GM18526 (cell line): ENCODE data around the gene LHFPL5.

ENCODE experiments used
- POLR2A ChIP-seq: IDR thresholded peaks from 3 replicates; pipeline ENCODE4 v1.6.1; 2011; ENCODE audit not compliant: insufficient read length; ENCODE audit errors: extremely low read depth

LHFPL5 gene

DNA sequence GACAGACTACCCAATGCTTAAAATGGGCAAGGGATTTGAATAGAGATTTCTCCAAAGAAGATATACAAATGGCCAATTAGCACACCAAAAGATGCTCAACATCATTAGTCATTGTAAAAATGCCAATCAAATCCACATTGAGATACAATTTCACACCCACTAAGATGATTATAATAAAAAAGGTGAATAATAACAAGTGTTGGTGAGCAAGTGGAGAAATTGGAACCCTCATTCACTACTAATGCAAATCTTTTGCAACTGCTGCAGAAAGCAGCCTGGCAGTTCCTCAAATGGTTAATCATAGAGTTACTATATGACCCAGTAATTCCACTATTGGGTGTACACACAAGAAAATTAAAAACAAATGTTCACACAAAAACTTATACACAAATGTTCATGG is 12.4 kb downstream of the LHFPL5 start:
- no peak for TF ChIP-seq POLR2A

DNA sequence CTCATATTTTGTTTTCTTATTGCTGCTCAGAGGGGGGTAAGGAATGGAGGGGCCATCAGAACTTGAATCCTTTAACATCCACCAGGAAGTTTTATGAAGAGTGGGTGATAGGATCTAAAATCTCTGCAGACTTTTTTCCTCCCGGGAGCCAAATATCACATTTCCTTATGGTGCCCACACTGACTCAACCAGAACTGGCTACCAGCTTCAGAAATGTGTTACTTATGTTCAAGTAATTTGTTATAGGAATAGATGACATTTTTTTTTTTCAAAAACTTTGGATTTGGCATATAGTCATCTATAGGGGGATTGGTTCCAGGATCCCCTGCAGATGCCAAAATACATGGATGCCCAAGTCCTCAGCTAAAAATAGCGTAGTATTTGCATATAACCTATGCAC is 18.4 kb downstream of the LHFPL5 start:
- TF ChIP-seq POLR2A, result no peak

DNA sequence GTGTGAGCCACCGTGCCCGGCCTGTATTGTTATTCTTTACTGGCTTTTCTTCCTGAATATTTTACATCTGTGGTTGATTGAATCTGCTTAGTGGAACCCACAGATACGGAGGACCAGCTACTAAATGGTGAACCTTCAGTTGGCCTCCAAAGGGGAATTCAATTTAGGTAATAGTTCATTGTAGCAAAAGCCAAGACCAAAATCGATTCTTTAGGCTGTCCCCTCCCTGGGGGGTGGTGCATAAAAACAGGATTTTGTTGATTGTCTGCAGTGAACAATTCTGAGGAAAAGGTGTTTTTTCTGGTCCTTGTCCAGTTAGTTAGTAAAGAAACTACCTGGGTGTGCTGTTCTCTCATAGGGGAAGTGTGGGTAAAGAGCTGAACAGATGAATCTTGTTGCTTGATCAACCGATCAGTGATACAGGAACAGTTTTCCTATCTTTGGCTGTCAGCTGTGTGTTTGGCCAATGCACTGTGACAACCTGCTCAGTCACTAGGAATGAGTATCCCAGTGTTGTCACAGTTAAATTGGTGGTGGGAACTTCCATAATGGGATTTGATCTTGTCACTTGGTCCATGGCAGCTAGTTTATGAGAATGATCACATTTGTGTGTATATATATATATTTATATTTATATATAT is 19.5 kb downstream of the LHFPL5 start:
- no peak for TF ChIP-seq POLR2A

DNA sequence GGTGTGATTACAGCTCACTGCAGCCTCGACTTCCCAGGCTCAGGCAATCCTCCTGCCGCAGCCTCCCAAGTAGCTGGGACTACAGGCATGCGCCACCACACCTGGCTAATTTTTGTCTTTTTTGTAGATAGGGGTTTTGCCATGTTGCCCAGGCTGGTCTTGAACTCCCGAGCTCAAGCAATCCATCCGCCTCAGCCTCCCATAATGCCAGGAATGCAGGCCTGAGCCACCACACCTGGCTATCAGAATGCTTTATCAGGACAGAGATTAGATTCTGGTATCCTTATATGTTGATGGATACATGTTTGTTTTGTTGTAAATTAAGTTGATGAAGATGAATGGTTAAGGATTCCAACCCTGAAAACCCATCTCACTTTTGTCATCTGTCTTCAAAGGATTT is 24.2 kb downstream of the LHFPL5 start:
- no peak for TF ChIP-seq POLR2A

DNA sequence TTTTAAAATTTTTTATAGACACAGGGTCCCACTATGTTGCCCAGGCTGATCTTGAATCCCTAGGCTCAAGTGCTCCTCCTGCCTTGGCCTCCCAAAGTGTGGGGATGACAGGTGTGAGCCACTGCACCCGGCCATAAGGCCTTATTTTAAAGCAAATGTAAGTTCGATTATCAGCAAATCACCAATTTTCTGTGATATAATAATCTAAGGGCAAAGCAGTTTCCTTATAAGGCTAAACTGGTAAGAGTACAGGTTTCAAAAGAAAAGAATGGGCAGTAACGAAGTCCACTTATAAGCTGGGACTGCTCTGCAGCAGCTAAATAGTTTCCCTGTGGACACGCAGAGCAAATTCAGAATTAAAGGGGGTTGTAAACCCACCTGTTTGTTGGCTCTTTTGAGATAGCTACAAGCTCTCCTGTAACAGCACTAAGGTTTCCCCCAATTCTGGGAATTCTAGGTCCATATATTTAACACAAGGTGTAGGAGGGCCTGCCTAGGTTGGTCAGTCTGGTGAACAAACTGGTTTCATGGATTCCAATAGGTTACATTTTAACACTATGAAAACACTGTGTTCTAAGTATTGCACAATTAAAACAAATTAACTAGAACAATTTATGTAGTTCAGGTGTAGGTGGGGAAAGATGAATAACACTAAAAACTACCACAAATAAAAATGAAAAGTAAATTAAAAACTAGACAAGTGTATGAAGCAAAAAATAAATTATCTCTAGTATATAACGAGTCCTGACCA is 26.3 kb downstream of the LHFPL5 start:
- TF ChIP-seq POLR2A, result no peak

DNA sequence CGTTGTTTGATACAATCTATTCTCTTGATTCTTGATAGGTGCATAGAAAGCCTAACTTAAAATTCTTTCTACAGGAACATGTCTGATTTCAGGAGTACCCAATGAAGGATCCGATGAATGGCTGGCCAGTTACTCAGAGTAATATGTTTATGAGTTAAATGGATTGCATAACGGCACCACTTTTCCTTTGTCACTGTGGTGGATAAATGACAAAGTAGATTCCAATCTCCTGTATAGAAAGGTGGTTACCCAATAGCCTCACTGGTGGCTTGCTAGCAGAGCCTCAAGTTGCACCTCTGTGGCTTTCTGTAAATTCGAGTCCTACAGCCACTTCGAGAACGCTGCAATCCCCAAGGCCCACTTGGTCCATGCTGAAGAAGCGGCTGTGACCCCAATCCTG is 28.4 kb downstream of the LHFPL5 start:
- TF ChIP-seq POLR2A, result no peak

DNA sequence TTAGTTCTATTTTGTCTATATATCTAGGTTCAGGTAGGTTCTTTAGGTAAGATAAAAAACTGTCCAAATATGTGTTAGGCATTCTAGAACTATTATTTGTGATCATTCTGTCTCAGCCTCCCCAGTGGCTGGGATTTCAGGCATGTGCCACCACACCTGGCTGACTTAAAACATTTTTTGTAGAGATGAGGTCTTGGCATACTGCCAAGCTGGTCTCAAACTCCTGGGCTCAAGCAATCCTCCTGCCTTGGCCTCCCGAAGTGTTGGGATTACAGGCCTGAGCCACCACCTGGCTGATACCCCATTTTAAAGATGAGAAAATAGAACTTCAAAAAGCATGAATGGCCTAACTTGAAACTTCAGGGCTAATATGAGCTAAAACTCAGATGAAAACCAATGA is 33.9 kb downstream of the LHFPL5 start:
- no peak for TF ChIP-seq POLR2A

DNA sequence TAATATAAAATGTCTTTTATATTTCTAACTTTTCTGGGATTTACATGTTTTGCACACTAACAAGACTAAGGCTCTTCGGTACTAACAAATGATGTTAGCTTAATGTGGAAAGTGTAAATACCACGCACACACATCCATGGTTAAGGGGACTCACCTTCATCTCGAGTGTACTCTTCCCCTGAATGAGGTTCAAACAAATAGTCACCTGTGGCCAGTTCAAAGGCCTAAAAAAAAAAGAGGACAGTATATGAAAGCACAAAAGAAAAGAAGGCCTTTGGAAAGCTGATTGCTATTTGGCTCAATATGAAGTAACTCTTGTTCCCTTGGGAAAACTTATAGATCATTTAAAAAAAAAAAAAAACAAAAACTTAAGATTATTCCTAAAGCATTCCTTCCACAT is 37.2 kb downstream of the LHFPL5 start:
- TF ChIP-seq POLR2A, result no peak

DNA sequence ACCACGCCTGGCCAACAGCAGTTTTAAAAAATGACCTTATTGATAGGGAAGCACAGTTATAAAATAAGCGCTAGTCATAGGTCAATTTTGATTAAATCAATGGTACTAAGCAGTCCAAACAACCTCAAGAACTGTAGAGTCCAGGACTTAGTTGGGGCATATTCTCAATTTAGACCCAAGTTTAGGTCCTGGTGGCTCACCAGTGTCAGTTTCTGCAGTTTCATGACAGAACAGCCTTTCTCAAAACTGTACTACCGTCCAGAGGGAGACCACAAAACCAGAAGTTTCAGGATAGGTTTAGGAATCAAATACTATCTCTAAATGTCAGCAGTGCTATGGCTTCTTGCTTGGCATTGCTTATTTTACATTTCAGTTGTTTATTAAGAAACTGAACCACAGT is 39.1 kb downstream of the LHFPL5 start:
- TF ChIP-seq POLR2A, result no peak

DNA sequence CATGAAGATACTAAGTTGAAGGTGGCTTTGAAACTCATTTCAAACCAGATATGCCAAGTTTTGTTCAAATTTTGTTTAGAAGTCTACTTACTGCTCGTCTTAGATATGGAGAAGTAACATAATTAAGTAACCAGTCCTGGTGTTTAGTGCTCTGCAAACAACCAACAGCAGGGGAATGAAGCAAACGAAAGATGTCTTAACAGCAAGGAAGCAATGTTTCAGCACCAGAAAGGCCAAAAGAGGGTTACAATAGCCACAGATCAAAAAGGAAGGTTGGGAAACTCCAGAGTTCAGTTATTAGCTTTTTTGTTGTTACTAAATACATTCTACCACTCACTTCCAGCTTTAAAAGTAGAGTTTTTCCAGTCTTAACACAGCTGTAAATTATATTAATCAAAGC is 45.1 kb downstream of the LHFPL5 start:
- TF ChIP-seq POLR2A, result no peak

DNA sequence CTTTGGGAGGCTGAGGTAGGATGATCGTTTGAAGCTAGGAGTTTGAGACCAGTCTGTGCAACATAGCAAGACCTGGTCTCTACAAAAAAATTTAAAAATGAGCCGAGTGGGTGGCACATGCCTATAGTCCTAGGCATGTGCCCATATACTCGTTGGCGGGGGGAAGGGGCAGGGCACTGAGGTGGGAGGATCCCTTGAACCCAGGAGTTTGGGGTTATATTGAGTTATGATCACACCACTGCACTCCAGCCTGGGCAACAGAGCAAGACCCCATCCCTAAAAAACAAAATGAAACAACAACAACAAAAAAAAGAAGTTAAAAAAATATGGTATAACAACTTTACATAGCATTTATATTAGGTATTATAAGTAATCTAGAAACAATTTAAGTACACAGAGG is 47.8 kb downstream of the LHFPL5 start:
- no peak for TF ChIP-seq POLR2A

DNA sequence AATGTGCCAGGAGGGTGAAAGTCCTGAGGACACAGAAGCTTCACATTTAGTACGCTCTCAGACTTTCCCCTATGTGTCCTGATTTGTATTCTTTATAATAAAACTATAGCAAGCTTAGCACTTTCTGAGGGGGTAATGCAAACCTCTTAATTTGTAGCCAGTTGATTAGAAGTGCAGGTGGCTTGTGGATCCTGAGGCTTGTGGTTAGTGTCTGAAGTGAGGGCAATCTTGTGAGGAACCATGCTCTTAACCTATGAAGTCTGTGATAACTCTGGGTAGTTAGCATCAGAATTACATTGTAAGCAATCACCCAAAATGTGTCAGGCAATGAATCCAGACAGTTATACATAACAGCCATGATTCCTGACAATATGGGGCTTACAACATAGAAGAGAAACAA is 51.1 kb downstream of the LHFPL5 start:
- no peak for TF ChIP-seq POLR2A

DNA sequence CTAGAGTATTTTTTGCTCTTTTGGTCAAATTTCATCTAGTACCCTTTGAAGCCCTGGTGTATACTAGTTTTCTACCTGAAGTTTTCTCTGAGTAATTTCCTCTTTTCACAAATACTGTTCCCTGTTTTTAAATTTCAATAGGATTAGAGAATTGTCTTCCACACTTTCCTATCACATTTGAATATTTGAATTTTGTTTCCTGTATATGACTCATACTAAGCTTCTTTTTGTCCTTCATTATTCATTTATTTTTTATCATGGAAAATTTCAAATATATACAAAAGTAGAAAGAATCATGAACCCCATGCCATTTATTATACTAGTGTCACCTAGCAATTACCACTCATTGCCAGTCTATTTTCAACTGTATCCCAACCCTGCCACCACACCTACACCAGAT is 52.7 kb downstream of the LHFPL5 start:
- no peak for TF ChIP-seq POLR2A

DNA sequence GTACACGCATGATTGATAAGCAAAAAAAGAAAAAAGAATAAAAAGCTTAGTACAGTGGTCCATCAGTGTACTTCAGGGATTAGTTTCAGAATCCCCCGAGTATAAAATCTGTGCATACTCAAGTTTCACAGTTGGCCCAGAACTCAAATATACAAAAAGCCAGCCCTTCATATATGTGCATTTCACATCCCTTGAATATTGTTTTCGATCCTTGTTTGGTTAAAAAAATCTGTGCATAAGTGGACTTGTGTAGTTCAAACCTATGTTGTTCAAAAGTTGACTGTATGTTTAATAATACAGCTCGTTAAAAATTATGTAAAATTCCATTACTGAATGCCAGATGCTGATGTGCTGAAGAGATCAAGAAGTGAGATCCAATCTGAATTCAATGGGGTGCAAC is 54.2 kb downstream of the LHFPL5 start:
- TF ChIP-seq POLR2A, result no peak
